Measurements from ENCODE around the gene CT45A7.
"Not testable (repeated sequence)": the region's sequence is repeated elsewhere in the genome, so short reads cannot be mapped to it uniquely, and the experiment has no call there.

The CT45A7 gene, protein sequence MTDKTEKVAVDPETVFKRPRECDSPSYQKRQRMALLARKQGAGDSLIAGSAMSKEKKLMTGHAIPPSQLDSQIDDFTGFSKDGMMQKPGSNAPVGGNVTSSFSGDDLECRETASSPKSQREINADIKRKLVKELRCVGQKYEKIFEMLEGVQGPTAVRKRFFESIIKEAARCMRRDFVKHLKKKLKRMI

DNA sequence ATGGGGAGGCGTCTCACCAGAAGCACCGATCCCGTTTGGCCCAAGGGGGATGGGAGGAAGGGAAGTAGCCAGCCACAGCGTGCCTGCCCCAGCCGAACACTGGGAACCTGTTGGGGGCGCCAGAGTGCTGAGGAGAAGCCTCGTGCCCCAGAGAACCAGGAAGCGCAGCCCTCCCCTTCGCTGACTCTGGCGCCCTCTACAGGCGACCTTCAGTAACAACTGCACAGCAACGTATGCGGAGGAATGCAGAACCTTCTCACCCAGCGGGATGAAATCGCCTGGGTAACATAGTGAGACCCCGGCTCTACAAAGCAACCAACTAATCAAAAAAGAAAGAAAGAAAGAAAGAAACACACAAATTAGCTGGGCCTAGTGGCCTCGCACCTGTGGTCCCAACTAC is at the start of gene CT45A7:
Gene CT45A7 (minus strand): TSS at position 101 of the 400 bp plus-strand sequence. CDS start 3,747 bp downstream, outside the sequence.
- DNase-seq: not testable (repeated sequence)

DNA sequence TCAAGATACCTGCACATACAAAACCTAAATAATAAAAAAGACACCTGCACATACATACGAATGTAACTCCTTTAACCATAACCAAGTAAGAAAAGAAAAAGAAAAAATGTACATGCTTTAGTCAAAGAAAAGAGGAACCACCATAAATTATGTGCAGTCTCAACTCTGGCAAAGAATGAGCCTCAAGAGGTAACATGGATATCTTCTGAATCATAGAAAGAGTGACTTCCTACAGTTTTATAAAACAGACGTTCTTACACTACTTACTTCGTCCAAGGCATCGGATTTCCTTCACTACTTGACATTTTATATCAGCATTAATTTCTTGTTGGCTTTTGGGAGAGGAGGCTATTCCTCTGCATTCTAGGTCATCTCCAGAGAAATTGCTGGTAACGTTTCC is 45.7 kb upstream of the CT45A7 start:
- DNase-seq: not testable (repeated sequence)

DNA sequence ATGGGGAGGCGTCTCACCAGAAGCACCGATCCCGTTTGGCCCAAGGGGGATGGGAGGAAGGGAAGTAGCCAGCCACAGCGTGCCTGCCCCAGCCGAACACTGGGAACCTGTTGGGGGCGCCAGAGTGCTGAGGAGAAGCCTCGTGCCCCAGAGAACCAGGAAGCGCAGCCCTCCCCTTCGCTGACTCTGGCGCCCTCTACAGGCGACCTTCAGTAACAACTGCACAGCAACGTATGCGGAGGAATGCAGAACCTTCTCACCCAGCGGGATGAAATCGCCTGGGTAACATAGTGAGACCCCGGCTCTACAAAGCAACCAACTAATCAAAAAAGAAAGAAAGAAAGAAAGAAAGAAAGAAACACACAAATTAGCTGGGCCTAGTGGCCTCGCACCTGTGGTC is 34.6 kb upstream of the CT45A7 start, which contains the start of gene CT45A9:
Gene CT45A9 (minus strand): TSS at position 101 of the 400 bp plus-strand sequence. CDS start 3,751 bp downstream, outside the sequence.
- not testable (repeated sequence) for DNase-seq

- DNase-seq: not testable (repeated sequence)
Measured at GRCh38 chrX:135854438-135854837, 17.4 kb upstream of the CT45A7 start, which contains the start of gene CT45A8. CT45A8 (minus strand) TSS chrX:135854538; CDS start chrX:135850783, 3,755 bp downstream.

DNA sequence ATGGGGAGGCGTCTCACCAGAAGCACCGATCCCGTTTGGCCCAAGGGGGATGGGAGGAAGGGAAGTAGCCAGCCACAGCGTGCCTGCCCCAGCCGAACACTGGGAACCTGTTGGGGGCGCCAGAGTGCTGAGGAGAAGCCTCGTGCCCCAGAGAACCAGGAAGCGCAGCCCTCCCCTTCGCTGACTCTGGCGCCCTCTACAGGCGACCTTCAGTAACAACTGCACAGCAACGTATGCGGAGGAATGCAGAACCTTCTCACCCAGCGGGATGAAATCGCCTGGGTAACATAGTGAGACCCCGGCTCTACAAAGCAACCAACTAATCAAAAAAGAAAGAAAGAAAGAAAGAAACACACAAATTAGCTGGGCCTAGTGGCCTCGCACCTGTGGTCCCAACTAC is 17.2 kb downstream of the CT45A7 start, which contains the start of gene CT45A2:
Gene CT45A2 (minus strand): TSS at position 101 of the 400 bp plus-strand sequence. CDS start 3,747 bp downstream, outside the sequence.
- not testable (repeated sequence) for DNase-seq

- DNase-seq: not testable (repeated sequence)
Measured at GRCh38 chrX:135802687-135803086, 34.4 kb downstream of the CT45A7 start, which contains the start of gene CT45A6. CT45A6 (minus strand) TSS chrX:135802787; CDS start chrX:135798993, 3,794 bp downstream.

DNA sequence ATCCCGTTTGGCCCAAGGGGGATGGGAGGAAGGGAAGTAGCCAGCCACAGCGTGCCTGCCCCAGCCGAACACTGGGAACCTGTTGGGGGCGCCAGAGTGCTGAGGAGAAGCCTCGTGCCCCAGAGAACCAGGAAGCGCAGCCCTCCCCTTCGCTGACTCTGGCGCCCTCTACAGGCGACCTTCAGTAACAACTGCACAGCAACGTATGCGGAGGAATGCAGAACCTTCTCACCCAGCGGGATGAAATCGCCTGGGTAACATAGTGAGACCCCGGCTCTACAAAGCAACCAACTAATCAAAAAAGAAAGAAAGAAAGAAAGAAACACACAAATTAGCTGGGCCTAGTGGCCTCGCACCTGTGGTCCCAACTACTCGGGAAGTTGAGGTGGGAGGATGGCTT is 51.7 kb downstream of the CT45A7 start, which contains the start of gene CT45A5:
Gene CT45A5 (minus strand): TSS at position 101 of the 400 bp plus-strand sequence. CDS start 3,774 bp downstream, outside the sequence.
- DNase-seq: not testable (repeated sequence)
